AG09319 (cell line): Measurements from ENCODE around the gene MTSS2.

Experiments used
- DNase-seq: peaks from one replicate; pipeline ENCODE4 v3.0.0-alpha.2; 2010; ENCODE audit warnings: low read depth; ENCODE audit errors: extremely low read depth
- TF ChIP-seq, protein P1 (sequence below): IDR thresholded peaks from 2 replicates; pipeline ENCODE4 v1.5.1; 2011; ENCODE audit warnings: low read depth, mild to moderate bottlenecking, inconsistent platforms, low read length, moderate library complexity

MTSS2 gene

DNA sequence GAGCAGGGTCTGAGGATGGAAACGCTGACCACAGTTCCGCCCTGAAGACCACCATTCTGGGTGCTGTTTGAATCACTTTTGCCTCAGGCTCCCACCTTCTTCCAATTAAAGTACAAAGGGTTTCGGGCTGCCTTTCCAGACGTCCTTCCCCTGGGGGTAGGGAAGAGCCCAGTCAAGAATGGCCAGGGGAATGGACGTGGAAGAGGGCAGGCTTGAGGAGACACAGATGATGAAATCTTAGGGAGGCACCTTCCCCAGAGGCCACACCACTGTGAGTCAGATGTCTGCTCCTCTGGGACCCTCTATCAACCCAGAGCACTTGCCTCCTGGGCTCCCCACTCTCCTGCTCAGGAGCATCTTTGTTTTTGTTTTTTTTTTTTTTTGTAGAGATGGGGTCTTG is 27.5 kb upstream of the MTSS2 start:
- TF ChIP-seq, protein P1, sequence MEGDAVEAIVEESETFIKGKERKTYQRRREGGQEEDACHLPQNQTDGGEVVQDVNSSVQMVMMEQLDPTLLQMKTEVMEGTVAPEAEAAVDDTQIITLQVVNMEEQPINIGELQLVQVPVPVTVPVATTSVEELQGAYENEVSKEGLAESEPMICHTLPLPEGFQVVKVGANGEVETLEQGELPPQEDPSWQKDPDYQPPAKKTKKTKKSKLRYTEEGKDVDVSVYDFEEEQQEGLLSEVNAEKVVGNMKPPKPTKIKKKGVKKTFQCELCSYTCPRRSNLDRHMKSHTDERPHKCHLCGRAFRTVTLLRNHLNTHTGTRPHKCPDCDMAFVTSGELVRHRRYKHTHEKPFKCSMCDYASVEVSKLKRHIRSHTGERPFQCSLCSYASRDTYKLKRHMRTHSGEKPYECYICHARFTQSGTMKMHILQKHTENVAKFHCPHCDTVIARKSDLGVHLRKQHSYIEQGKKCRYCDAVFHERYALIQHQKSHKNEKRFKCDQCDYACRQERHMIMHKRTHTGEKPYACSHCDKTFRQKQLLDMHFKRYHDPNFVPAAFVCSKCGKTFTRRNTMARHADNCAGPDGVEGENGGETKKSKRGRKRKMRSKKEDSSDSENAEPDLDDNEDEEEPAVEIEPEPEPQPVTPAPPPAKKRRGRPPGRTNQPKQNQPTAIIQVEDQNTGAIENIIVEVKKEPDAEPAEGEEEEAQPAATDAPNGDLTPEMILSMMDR = no peak
- DNase-seq = no peak

DNA sequence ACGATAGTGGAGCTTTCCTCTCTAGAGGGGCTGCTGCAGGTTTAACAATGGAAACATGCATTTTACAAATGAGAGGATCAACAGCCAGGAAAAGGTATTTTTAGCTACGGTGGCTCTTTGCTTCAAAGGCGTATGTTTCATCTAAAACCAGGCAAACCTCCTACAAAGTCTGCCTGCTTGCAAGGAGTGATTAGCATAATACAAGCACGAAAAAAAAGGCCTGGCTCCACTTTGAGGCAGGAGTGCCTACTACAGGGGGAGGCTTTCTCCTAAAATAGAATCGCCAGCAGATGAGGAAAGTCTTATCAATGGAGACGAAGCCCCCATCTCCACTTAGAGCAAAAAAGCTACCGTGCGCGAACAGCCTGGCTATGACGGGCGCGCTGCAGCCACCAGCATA is 27.1 kb upstream of the MTSS2 start:
- TF ChIP-seq, protein P1 = no peak
- DNase-seq = no peak

DNA sequence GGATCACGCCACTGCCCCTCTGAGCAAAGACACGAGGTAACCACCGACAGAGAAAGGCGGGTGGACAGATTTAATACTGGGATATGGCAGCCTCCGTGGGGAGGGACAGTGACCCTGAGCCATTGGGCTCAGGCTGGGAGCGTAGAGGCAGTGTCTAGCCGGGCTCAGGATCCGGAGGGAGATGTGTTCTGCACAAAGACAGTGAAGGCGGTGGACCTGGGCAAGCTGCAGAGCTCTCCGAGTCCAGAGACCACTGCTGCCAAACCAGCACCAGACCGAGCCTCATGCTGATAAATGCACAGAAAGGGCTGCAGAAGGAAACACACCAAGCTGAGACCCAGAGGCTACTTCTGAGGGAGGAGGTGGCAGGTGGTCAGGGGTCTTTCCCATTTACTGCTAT is 26.5 kb upstream of the MTSS2 start:
- DNase-seq = no peak
- TF ChIP-seq, protein P1 = no peak

DNA sequence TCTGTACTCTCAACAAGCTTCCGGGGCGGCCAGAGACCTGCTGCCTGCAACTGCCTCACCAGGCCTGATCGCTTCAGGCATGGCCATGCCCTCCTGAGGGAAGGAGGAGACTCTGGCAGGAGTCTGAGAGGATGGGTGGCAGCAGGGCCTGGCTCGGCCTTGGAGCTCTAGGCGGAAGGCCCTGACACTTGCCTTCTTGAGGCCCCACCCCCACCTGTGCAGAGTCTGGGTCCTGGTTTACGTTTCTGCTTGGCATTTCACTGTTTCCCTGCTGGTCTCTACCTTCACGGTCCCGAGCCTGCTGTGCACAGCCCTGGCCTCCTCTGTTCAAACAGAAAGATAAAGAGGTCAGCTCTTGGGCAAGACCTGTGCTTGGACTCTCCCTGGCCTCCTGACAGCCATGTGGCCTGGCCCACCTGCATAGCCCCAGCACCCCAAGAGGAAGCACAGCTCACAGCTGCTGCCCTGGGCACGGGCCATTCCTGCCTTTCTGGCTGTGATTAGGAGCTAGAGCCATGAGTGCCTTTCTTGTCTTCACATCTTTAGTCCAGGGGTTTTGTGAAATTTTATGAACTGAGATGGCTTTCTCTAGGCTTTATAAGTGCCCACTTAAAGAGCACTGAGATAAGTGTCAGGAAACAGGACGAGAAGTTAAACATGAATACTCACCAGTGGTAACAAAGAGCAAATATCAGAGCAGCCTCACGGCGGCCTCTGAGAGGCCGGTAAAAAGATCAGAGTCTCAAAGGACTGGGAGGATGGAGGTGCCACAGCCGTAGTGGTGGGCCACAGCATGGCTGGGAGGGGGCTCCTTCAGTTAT is 25.6 kb upstream of the MTSS2 start:
- no peak for DNase-seq
- TF ChIP-seq, protein P1 = no peak

DNA sequence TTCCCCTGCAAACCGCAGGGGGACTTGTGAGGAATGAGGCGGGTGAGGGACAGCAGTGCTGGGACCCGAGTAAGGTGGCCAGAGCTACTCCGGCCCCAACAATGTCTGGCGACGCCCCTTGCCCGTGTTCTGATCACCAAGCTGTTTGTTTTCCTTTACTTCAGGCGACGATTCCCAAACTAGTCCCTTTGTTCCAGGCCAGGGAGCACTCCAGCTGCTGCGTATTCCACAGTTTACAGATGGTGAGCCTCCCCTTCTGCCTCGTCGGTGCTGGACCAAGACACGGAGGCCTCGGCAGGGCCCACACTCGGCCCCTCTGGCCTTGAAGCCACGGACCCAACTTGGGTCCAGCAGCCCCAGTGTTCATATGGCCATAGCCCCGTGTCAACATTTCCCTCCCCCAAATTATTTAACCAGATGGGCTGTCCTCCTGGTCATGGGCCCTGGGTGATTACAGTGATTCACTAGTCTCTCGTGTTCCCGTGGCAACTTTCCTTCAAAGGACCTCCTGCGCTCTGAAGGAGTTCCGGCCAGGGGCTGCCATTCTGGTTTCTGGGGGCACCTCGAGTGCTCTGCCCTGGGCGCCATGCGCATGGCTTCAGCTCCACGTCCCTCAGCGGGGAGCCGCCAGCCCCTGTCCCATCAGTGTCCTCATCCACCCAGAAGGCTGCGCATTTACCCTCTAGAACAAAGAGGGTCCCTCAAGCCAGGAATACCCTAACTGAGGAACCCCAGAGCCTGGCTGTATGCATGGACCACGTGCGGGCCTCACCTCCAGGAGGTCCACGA is 24.8 kb upstream of the MTSS2 start:
- no peak for DNase-seq
- TF ChIP-seq, protein P1 = no peak

DNA sequence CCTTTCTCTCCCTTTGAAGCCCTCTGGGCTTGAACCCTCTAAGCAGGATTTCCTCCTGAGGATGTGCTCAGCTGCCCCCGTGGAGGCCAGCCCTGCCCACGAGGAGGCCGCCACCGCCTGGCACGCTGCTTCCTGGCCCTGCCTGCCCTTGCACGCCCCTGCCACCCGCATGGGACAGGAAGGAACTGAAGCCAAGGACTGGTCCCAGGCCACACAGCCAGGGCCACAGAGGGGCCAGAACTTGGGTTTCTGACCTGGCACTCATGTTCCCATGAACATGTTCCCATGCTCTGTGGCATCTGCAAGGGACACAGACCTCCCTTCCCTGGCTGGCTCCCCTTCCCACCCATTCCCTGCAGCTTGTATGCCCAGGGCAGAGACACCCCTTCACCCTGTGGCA is 24.1 kb upstream of the MTSS2 start:
- no peak for DNase-seq
- TF ChIP-seq, protein P1 = no peak

DNA sequence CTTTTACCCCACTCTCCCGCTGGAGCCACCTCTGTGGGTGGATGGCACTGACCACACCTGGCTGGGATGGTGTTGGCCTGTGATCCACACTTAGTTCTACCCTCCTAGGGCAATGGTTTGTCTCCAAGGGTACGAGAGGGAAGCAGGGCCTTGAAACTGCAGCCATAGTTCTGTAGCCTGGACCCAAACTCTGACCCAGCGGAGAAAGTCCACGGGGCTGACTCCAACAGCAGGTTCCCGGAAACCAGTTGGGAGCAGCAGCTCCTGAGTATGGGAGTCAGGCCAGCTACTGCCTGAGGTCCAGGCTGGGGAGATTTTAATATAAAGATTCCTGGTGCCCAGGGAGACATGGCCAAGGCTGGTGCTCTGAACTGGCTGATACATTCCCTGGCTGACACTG is 23.6 kb upstream of the MTSS2 start:
- DNase-seq = no peak
- TF ChIP-seq, protein P1 = no peak
